ENCODE data around the gene MAGEA9. TPM values are rescaled to one million over a fixed set of nuclear protein-coding genes. Genes with fewer than 3 reads are reported as not detected.

The MAGEA9 gene
- polyA plus RNA-seq, 1 donor: not detected

Other genes starting within 250 kb of the MAGEA9 start
- gene EOLA1, start 240.9 kb upstream of the MAGEA9 start, polyA plus RNA-seq: 18.6 TPM
- not detected for gene HSFX3, start 232.0 kb upstream of the MAGEA9 start, polyA plus RNA-seq
- gene MAGEA9B, start 194.5 kb upstream of the MAGEA9 start, polyA plus RNA-seq: not detected
- gene HSFX2, start 186.6 kb upstream of the MAGEA9 start, polyA plus RNA-seq: not detected
- gene TMEM185A, start 150.1 kb upstream of the MAGEA9 start, polyA plus RNA-seq: 30.5 TPM
- not detected for gene MAGEA11, start 69.9 kb upstream of the MAGEA9 start, polyA plus RNA-seq
- gene HSFX1, start 7.9 kb upstream of the MAGEA9 start, polyA plus RNA-seq: 3.1 TPM
- gene MAGEA8, start 99.3 kb downstream of the MAGEA9 start, polyA plus RNA-seq: 0.12 TPM
- gene HSFX4, start 147.6 kb downstream of the MAGEA9 start, polyA plus RNA-seq: 0.15 TPM
- gene EOLA2, start 156.6 kb downstream of the MAGEA9 start, polyA plus RNA-seq: 29.9 TPM

Data from large intestine (tissue), 1 donor.